Epithelial cell of umbilical artery (primary cell): ENCODE results near the gene STPG1. TPM values are rescaled to one million over a fixed set of nuclear protein-coding genes. Genes with fewer than 3 reads are reported as not detected.

Experiments used
- total RNA-seq: library from RNA; depleted of rRNA; stranded (reverse); fragments of >200 nt; gene quantifications from 2 replicates; pipeline ENCODE4 v1.2.3, GENCODE V29; 2014

Gene STPG1
- 2.3 and 4.1 TPM in 2 replicates for total RNA-seq

DNA sequence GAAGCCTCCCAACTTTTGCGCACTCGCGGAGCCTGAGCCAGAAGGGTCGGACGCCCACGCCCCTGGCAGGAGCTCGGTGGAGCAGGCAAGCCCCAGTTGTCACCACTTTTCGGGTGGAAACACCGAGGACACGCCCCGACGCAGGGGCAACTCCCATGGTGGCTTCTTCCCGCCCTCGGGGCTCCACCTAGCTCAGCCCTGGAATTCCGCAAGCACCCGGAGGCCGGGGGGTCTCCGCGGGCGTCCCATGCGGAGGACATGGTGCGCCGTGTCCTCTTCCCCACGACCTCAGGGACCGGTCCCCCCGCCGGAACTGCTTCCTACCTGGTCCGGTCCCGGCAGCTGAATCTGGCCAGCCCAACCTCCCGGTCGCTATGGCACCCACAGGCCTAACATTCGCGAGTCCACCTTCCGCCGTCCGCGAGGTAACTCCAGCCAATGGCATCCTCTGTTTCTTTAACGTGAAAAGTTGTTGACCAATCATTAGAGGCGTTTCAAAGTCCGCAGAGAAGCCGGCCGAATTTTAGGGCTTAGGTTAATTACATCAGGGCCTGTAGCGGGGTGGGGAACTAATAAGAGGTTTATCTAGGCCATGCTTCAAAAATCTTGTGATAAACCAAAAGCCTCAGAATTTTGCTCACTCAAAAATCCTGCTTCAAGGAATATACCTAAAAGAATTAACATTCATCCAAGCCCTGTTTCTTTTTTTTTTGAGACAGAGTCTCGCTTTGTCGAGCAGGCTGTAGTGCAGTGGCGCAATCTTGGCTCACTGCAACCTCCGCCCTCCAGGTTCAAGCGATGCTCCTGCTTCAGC is at the start of gene STPG1:
Gene STPG1 (minus strand): TSS at position 433 of the 814 bp plus-strand sequence. CDS start 12,394 bp downstream, outside the sequence.

GRCh38 chr1:24415334-24415909 is 1.8 kb upstream of the STPG1 start, which contains the start of gene NIPAL3:
TSS of gene NIPAL3 (plus strand) at chr1:24415802. CDS start at chr1:24419548, 3,746 bp downstream.

GRCh38 chr1:24319312-24319863 is 94.2 kb downstream of the STPG1 start, which contains the start of gene GRHL3:
TSS of gene GRHL3 (plus strand) at chr1:24319357. CDS start at chr1:24319552, 195 bp downstream.

Other genes starting within 250 kb of the STPG1 start
- not detected in 2 replicates for gene IFNLR1, start 226.5 kb downstream of the STPG1 start, total RNA-seq
- gene GRHL3, start 94.4 kb downstream of the STPG1 start, total RNA-seq, result not detected in 2 replicates
- 19.2 and 35.6 TPM in 2 replicates for gene NIPAL3, start 2.0 kb upstream of the STPG1 start, total RNA-seq
- 0.46 and 2.3 TPM in 2 replicates for gene RCAN3, start 89.1 kb upstream of the STPG1 start, total RNA-seq
- not detected in 2 replicates for gene NCMAP, start 142.3 kb upstream of the STPG1 start, total RNA-seq
- 19.8 and 40.0 TPM in 2 replicates for gene SRRM1, start 229.5 kb upstream of the STPG1 start, total RNA-seq